GM12865 (cell line): ENCODE data around the gene HSPA1B.
"Not testable (repeated sequence)": the region's sequence is repeated elsewhere in the genome, so short reads cannot be mapped to it uniquely, and the experiment has no call there.

Source experiments
- DNase-seq: peaks from one replicate; pipeline ENCODE4 v3.0.0; 2010; ENCODE audit warnings: low read depth
- H3K4me3 ChIP-seq: 2 replicates; pipeline ENCODE4 v1.5.1; 2011; ENCODE audit warnings: mild to moderate bottlenecking, low read depth, low read length, control low read depth
- CTCF ChIP-seq: IDR thresholded peaks from 2 replicates; pipeline ENCODE4 v1.5.1; 2011; ENCODE audit warnings: low read length, control low read depth, low read depth, inconsistent platforms; ENCODE audit not compliant: insufficient read depth; ENCODE audit errors: missing control alignments

Gene HSPA1B

GRCh38 chr6:31805939-31806469 is 21.5 kb upstream of the HSPA1B start:
- H3K4me3 ChIP-seq: peak overlapping the region; percentile 82
- no peak for DNase-seq
- TF ChIP-seq CTCF: no peak

- peak within 1 kb of the TSS; percentile 82 for H3K4me3 ChIP-seq
- DNase-seq: peak; percentile 97
- peak; percentile 12 for TF ChIP-seq CTCF
Measured at GRCh38 chr6:31806470-31807272, 20.9 kb upstream of the HSPA1B start, which contains the start of gene LSM2. Gene LSM2 (minus strand): TSS chr6:31806966. CDS start chr6:31806757, 209 bp downstream.

GRCh38 chr6:31808599-31808998 is 18.9 kb upstream of the HSPA1B start:
- not testable (repeated sequence) for DNase-seq, H3K4me3 ChIP-seq

- DNase-seq: no peak
- no peak overlapping the region for H3K4me3 ChIP-seq
- no peak for TF ChIP-seq CTCF
Measured at GRCh38 chr6:31811645-31812044, 15.9 kb upstream of the HSPA1B start.

- H3K4me3 ChIP-seq: peak overlapping the region; percentile 90
- TF ChIP-seq CTCF: no peak
- DNase-seq: no peak
Measured at GRCh38 chr6:31813465-31813849, 14.1 kb upstream of the HSPA1B start.

GRCh38 chr6:31814677-31815024 is 12.9 kb upstream of the HSPA1B start:
- DNase-seq: peak; percentile 89
- H3K4me3 ChIP-seq: peak overlapping the region; percentile 90
- no peak for TF ChIP-seq CTCF

GRCh38 chr6:31815025-31815838 is 12.3 kb upstream of the HSPA1B start, which contains the start of the genes HSPA1A and HSPA1L:
Gene HSPA1A (plus strand): TSS chr6:31815543. CDS start chr6:31815757, 214 bp downstream.
Gene HSPA1L (minus strand): TSS chr6:31815283. CDS start chr6:31811972, 3,311 bp downstream.
- TF ChIP-seq CTCF: no peak
- peak within 1 kb of the TSS; percentile 90 for H3K4me3 ChIP-seq
- peak; percentile 84 for DNase-seq

- H3K4me3 ChIP-seq: peak overlapping the region; percentile 11
Measured at GRCh38 chr6:31817133-31817928, 10.2 kb upstream of the HSPA1B start.

GRCh38 chr6:31817929-31818511 is 9.5 kb upstream of the HSPA1B start:
- not testable (repeated sequence) for DNase-seq
- peak overlapping the region; percentile 11; the same call in 1 of the 2 replicates for H3K4me3 ChIP-seq

More at GRCh38 chr6:31817133-31817928, 10.2 kb upstream of the HSPA1B start:
- DNase-seq: not testable (repeated sequence)
